ENCODE measurements around the gene VASP.

DNA sequence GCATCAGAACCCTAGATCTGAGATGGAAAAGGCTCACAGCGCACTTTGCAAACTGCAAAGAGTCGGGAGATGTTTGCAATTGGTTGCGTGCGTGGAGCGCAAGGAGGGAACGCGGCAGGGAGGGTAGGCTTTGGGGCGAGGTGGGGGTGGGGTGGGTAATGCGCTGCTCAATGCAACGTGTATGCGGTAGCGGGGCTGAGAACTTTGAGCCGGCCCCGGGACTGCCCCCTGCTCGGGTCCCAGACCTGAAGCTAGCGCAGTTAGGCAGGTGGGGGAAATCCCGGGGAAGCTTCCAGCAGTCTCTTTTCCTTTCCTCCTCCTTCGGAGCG lies 38.5 kb upstream of the VASP start:
- TF ChIP-seq, protein P1, sequence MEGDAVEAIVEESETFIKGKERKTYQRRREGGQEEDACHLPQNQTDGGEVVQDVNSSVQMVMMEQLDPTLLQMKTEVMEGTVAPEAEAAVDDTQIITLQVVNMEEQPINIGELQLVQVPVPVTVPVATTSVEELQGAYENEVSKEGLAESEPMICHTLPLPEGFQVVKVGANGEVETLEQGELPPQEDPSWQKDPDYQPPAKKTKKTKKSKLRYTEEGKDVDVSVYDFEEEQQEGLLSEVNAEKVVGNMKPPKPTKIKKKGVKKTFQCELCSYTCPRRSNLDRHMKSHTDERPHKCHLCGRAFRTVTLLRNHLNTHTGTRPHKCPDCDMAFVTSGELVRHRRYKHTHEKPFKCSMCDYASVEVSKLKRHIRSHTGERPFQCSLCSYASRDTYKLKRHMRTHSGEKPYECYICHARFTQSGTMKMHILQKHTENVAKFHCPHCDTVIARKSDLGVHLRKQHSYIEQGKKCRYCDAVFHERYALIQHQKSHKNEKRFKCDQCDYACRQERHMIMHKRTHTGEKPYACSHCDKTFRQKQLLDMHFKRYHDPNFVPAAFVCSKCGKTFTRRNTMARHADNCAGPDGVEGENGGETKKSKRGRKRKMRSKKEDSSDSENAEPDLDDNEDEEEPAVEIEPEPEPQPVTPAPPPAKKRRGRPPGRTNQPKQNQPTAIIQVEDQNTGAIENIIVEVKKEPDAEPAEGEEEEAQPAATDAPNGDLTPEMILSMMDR (IDR thresholded peaks at IDR 0.05): no peak
- no peak for TF ChIP-seq POLR2A (IDR thresholded peaks at IDR 0.05)
